Adrenal gland (tissue), 5 donors: ENCODE data around the gene MSH2.

Source experiments
- CTCF ChIP-seq, 6 experiments: fragments of 450-650 bp in 4 of 6; fragments of 200-600 bp in 2 of 6; sonication (generic) in 1 of 6; IDR thresholded peaks; 1 replicate in 5 of 6; 2 replicates in 1 of 6; pipeline versions ENCODE4 v1.5.1 to v1.8.0; 2016 to 2021; ENCODE audit warnings: antibody characterized with exemption in 6 of 6, mild to moderate bottlenecking in 2 of 6, moderate library complexity in 1 of 6
- POLR2A ChIP-seq, 2 donors: fragments of 450-650 bp; IDR thresholded peaks; one replicate each; pipeline ENCODE4 v1.6.1; 2017; ENCODE audit warnings: antibody characterized with exemption in 2 of 2, mild to moderate bottlenecking in 2 of 2, moderate library complexity in 1 of 2
- donor health status: DM: no; HTN: no; CAD: no.

- TF ChIP-seq CTCF (IDR thresholded peaks at IDR 0.05) (no peak), POLR2A (IDR thresholded peaks at IDR 0.05) (no peak)
Observed at GRCh38 chr2:47456851-47457250, 53.9 kb downstream of the MSH2 start.
